Activated CD8-positive, alpha-beta memory T cell treated with anti-CD3 and anti-CD28 coated beads for 4 hours (primary cell): ENCODE results near the gene C1orf185.
"Not testable (repeated sequence)": the region's sequence is repeated elsewhere in the genome, so short reads cannot be mapped to it uniquely, and the experiment has no call there.

ENCODE experiments used
- DNase-seq, 2 donors: peaks; one replicate each; pipeline ENCODE4 v3.0.0-alpha.2; 2020; ENCODE audit warnings: low read depth in 2 of 2

C1orf185 gene

DNA sequence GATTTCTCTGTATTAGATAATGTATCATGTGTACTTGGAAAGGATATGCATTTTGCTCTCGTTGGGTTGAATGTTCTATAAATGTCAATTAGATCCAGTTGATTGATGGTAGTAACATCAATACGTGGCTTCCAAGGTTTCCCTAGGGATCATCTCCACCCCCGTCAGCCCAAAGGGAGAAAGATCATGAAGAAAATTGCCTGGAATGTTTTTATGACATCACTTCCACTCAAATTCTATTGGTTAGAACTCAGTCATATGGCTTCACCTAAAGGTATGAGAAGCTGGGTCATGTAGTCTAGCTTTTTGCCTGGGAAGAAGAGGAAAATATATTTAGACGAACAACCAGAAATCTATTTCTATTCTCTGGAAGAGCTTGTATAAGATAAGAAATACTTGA, at the start of gene C1orf185:
C1orf185 (plus strand) TSS at position 253 of the 400 bp plus-strand sequence; CDS start at position 259, 6 bp downstream.
- no peak for DNase-seq

DNA sequence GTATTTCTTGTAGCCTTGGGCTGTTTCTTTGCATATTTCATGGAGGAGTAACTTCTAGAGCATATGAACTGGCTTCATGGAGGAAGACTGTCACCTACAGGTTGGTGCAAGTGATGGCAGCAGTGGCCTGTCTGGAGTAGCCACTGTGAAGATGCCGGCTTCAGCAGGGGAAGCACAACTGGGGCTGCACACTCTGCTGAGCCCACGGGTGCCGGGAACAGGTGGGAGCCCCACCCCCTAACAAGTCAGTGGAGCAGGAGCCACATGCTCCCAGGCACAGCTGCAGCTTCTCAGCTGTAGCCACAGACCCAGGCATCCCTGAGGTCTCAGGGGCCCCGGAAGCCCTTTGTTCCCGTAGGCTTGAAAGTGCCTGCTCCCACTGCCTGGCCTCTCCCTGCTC, 43.2 kb upstream of the C1orf185 start:
- no peak for DNase-seq

DNA sequence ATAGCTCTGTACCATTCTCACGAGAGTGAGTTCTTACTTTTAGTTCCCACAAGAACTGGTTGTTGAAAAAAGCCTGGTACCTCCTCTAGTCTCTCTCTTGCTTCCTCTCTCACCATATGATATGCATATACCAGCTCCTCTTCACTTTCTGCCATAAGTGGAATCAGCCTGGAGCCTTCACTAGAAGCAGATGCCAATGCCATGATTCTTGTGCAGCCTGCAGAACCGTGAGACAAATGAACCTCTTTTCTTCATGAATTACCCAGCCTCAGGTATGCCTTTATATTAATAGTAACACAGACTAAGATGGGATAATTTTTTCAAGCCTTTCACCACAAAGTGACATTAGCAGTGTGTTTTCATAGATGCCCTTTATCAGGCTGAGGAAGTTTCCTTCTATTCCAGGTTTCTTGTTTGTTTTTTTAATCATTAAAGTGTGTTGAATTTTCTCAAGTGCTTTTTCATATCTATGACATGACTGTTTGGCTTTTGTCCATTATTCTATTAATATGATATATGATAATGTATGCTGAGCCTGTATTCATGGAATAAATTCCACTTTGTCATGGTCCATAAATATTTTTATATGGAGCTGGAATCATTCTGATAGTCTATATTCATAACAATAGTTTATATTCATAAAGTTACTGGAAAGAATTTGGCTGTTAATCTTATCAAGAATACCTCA, 40.7 kb upstream of the C1orf185 start:
- DNase-seq = no peak

- no peak for DNase-seq
Measured at GRCh38 chr1:51063121-51063520, 38.9 kb upstream of the C1orf185 start.

GRCh38 chr1:51070011-51070410, 32.0 kb upstream of the C1orf185 start:
- no peak for DNase-seq

DNA sequence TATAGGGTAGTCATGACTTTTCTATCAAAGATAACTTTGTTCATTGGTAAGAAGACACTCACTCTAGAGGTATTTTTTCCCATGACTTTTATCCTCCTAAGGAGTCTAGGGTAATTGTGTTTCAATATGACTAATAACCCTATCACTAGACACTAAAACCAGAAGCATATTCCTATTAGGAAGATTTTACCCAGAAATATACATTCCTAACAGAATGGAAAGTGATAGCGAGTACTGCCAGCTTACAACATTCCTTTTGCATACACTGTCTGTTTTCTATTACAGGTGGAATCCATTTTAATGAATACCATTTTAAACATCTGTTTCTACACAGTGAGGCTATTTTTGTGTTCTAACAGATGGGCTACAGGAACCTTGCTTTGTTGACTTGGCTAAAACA, 31.4 kb upstream of the C1orf185 start:
- no peak for DNase-seq

DNA sequence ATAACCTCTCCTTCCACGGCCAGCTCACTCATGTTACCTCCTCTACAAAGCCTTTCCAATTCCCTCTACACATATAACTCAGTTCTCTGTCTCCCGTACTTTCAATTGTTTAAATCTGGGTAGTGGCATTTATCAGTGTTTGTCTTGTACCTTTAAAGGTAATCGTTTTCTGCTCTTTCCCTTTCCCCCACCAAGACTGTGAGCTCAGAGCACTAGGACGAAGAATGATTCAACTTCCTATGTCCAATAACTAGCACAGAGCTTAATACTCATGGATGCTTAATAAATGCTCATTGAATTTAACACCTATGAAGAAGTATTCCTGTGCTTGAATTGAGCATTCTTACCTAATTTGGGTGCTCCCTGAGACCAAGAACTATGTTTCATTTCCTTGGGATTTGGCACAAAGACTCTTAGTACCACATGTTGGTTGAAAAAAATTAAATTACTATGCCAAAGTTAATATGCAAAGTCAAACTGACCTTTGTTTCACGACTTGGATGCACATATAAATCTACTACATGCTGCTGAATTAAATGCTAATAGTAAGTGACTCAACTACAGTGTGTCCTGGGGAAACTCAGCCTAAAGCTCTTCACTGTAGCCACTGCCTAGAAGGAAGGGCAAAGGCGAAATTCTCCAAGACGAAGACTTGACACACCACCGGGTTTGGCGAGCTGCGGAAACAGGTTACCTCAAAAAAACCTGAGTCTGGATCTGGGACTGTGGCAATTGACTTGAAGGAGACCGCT, 30.6 kb upstream of the C1orf185 start:
- no peak for DNase-seq

- DNase-seq = no peak
Measured at GRCh38 chr1:51072043-51072439, 30.0 kb upstream of the C1orf185 start.

- no peak for DNase-seq
Measured at GRCh38 chr1:51072651-51073050, 29.4 kb upstream of the C1orf185 start.

DNA sequence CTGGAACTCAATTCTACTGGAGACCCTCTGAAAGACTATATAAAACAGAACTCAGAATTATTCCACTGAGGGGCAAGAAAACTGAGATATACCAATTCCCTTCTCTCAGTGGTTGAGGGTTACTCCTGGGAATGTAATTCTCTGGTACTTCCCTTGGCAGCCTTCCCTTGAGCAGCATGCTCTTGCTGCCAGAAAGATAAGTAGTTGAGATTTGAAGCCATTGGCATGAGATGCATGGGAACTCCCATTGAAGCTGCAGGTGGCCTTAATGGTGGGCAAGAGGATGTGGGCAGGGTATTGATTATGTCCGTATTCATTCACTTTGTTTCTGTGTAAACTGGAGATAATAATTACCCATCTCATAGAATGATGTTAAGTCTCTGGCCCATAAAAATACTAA, 28.6 kb upstream of the C1orf185 start:
- no peak for DNase-seq

- DNase-seq = no peak
Measured at GRCh38 chr1:51086496-51087271, 15.3 kb upstream of the C1orf185 start.

- no peak for DNase-seq
Measured at GRCh38 chr1:51088474-51088873, 13.6 kb upstream of the C1orf185 start.

DNA sequence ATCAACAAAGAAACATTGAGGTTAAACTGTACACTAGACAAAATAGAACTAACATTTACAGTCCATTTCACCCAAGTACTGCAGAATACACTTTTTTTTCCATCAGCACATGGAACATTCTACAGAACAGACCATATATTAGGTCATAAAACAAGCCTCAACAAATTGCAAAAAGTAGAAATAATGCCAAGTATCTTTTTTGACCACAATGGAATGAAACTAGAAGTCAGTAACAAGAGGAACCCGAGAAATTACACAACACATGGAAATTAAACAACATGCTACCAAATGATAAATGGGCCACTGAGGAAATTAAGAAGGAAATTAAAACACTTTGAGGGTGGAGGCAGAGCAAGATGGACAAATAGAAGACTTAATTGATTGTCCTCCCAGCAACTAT, 8.4 kb upstream of the C1orf185 start:
- no peak for DNase-seq

GRCh38 chr1:51097171-51097570, 4.9 kb upstream of the C1orf185 start:
- DNase-seq = no peak

DNA sequence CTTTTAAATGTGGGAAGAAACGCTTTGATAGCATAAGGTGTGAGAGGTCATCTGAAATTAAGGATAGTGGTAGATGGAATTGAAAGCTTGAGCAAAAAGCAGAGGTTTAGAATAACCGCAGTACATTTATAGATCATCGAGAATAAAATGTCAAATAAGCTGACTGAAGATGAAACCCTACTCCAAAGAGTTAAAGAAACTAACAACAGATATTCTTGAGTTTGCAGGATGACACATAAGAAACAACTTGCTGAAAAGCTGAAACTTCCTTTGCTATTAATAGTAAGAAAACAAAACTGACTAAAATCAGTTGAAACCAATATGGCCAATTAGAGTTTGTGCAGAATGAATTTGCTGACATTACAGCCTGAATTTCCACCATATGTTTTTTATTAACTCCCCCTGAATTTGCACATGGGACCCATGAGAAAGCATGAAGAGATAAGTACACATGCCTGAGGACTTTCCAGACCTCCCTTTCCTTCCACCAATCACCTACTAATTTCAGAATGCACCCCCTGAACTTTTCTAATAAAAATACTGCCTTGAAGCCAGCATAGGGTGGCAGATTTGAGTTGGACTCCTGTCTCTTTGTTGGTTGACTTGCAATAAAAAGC, 1.7 kb upstream of the C1orf185 start:
- DNase-seq = no peak

- DNase-seq = no peak
Measured at GRCh38 chr1:51114137-51114536, 12.1 kb downstream of the C1orf185 start.

DNA sequence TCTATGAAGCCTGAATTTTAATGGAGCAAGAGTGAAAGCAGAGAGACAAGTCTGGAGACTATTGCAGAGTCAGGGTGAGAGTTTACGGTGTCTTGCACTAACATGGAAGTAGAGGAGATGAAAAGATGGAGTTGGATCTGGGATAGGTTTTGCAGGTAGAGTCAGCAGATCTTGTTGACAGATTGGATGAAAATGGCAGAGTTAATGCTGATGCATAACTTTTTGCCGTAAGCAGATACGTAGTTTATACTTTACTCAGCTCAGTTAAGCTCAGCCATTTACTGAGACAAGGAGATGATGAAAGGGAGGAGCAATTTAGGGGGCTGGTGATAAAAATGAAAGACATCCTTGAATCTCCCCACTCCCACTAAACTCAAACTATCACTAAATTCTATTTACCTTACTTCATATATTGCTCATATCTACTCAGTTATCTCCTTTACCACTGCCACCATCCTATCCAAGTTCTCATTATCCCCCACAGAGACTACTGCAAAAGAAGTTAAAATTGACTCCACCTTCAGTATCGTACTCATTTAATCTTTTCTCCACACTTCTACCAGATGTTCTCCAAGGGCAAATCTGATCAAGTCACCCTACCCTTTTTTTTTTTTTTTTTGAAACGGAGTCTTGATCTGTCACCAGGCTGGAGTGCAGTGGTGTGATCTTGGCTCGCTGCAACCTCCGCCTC, 13.8 kb downstream of the C1orf185 start:
- DNase-seq = no peak

DNA sequence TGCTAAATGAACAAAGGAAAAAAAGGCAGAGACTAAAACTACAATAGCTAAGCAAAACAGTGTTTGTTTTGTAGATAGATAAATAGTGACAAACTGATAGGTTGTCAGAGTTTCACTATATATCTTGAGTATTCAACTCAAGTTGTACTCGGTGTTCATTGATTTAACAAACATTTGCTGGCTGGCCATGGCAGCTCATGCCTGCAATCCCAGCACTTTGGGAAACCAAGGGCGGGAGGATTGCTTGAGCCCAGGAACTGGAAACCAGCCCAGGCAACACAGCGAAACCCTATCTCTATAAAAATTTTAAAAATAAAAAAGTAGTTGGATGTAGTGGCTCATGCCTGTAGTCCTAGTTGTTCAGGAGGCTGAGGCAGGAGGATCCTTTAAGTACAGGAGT, 17.3 kb downstream of the C1orf185 start:
- DNase-seq = no peak

GRCh38 chr1:51120629-51121028, 18.6 kb downstream of the C1orf185 start:
- no peak for DNase-seq

DNA sequence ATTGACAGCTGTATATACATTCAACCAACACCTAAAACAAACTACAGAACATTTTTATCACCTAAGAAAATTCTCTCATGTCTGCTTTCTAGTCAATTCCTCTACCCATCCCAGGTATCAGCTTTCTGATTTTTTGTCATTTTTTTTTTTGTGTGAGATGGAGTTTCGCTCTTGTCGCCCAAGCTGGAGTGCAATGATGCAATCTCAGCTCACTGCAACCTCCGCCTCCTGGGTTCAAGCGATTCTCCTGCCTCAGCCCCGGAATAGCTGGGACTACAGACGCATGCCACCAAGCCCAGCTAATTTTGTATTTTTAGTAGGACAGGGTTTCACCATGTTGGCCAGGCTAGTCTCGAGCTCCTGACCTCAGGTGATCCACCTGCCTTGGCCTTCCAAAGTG, 25.1 kb downstream of the C1orf185 start:
- DNase-seq = not testable (repeated sequence)

- no peak for DNase-seq
Measured at GRCh38 chr1:51131185-51131584, 29.2 kb downstream of the C1orf185 start.

- no peak for DNase-seq
Measured at GRCh38 chr1:51133045-51133444, 31.0 kb downstream of the C1orf185 start.
